ENCODE results near the gene PLEKHM2.

Gene PLEKHM2

GRCh38 chr1:15738416-15739113 is 54.4 kb downstream of the PLEKHM2 start:
- no peak for DNase-seq (ENCODE audit: low read depth)

GRCh38 chr1:15739259-15739658 is 55.1 kb downstream of the PLEKHM2 start:
- no peak for DNase-seq (ENCODE audit: low read depth)

- DNase-seq (ENCODE audit: low read depth), result no peak
Measured at GRCh38 chr1:15739745-15740144, 55.6 kb downstream of the PLEKHM2 start.

GRCh38 chr1:15740924-15741850 is 57.1 kb downstream of the PLEKHM2 start:
- peak; percentile 54 for DNase-seq (ENCODE audit: low read depth)

GRCh38 chr1:15742339-15742801 is 58.2 kb downstream of the PLEKHM2 start, which contains the start of gene TMEM82:
TSS of gene TMEM82 (plus strand) at chr1:15742499. CDS start at chr1:15742560, 61 bp downstream.
- no peak for DNase-seq (ENCODE audit: low read depth)

GRCh38 chr1:15744122-15744679 is 60.1 kb downstream of the PLEKHM2 start:
- DNase-seq (ENCODE audit: low read depth), result no peak

- no peak for DNase-seq (ENCODE audit: low read depth)
Measured at GRCh38 chr1:15747378-15747777, 63.3 kb downstream of the PLEKHM2 start.

- no peak for DNase-seq (ENCODE audit: low read depth)
Measured at GRCh38 chr1:15748264-15748663, 64.1 kb downstream of the PLEKHM2 start.

GRCh38 chr1:15748690-15749398 is 64.7 kb downstream of the PLEKHM2 start:
- DNase-seq (ENCODE audit: low read depth), result no peak

- no peak for DNase-seq (ENCODE audit: low read depth)
Measured at GRCh38 chr1:15749399-15750291, 65.5 kb downstream of the PLEKHM2 start.

GRCh38 chr1:15750924-15751323 is 66.8 kb downstream of the PLEKHM2 start:
- DNase-seq (ENCODE audit: low read depth), result no peak

- DNase-seq (ENCODE audit: low read depth), result no peak
Measured at GRCh38 chr1:15751717-15752116, 67.6 kb downstream of the PLEKHM2 start.

- DNase-seq (ENCODE audit: low read depth), result no peak
Measured at GRCh38 chr1:15753776-15754175, 69.7 kb downstream of the PLEKHM2 start.

- no peak for DNase-seq (ENCODE audit: low read depth)
Measured at GRCh38 chr1:15755021-15755645, 71.0 kb downstream of the PLEKHM2 start.

- DNase-seq (ENCODE audit: low read depth), result no peak
Measured at GRCh38 chr1:15755646-15756040, 71.5 kb downstream of the PLEKHM2 start.

- no peak for DNase-seq (ENCODE audit: low read depth)
Measured at GRCh38 chr1:15756143-15757015, 72.3 kb downstream of the PLEKHM2 start.

- no peak for DNase-seq (ENCODE audit: low read depth)
Measured at GRCh38 chr1:15757016-15757543, 73.0 kb downstream of the PLEKHM2 start.

GRCh38 chr1:15757575-15758342 is 73.6 kb downstream of the PLEKHM2 start:
- no peak for DNase-seq (ENCODE audit: low read depth)
